ENCODE results near the gene BAHCC1. TPM values are rescaled to one million over a fixed set of nuclear protein-coding genes. Genes with fewer than 3 reads are reported as not detected.
A peak's percentile ranks its signal among the peaks of the same experiment; 100 is the strongest.

BAHCC1 gene
- total and polyA plus RNA-seq, 7 experiments from 2014 or later = 0.05 to 3.8 (median 0.68) TPM; not detected in 3

DNA sequence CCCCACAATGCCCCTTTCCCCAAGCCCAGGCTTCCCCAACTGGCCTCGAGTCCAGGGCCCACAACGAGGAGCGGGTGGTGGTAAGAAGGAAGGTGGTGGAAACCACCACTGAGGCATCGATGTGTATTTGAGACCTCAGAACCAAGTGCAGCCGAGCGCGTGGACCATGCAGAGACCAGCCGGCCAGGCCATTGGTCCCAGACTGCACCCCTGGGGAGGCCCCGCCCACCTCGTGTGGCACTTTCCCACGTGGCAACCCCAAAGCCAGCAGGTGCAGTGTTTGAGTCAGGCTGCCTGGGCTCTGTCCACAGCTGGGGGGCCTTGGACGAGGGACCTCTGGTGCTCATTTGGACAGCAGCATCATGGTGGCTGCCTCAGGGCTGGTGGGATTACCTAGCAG is 28.1 kb upstream of the BAHCC1 start:
- no peak overlapping the region for H3K4me3 ChIP-seq (ENCODE audit: low read length)
- ATAC-seq = no peak
- intact Hi-C loops (cut with micrococcal nuclease) = no loop called here
- H3K27ac Mint-ChIP-seq = no peak overlapping the region
- H3K27me3 ChIP-seq (ENCODE audit: control insufficient read depth in 2 of 2, insufficient read depth in 2 of 2, low read length in 2 of 2) = peaks cover 0 to 5% of the 10 kb centered on the region in 2 donors
- no peak overlapping the region for H3K27ac ChIP-seq (ENCODE audit: low read depth, low read length)
- no peaks in the 10 kb centered on the region for H3K36me3 Mint-ChIP-seq
- peaks cover 12% of the 10 kb centered on the region in 2 donors for H3K4me1 ChIP-seq (ENCODE audit: control insufficient read depth in 2 of 2, insufficient read depth in 2 of 2, low read length in 2 of 2)
- ChIA-PET CTCF (interaction anchor here (0.9 kb wide), 1 partner anchor 130 kb away, joined by 3 read pairs; no protein-coding TSS in a partner anchor), POLR2A (no interaction called here)
- no peaks in the 10 kb centered on the region for H3K9me3 ChIP-seq (ENCODE audit: control insufficient read depth in 2 of 3, low read length in 3 of 3)
- H3K9me3 Mint-ChIP-seq = peaks cover 0 to 2% (median 0%) of the 10 kb centered on the region in 11 donors
- H3K4me1 Mint-ChIP-seq = peaks cover 9 to 20% (median 14%) of the 10 kb centered on the region in 7 donors
- no peaks in the 10 kb centered on the region for H3K36me3 ChIP-seq (ENCODE audit: control insufficient read depth in 2 of 3, insufficient read depth in 3 of 3, low read length in 3 of 3)
- DNase-seq = no peak
- H3K27me3 Mint-ChIP-seq = peaks cover 31 to 52% (median 37%) of the 10 kb centered on the region in 5 donors
- H3K4me3 Mint-ChIP-seq = no peak overlapping the region

DNA sequence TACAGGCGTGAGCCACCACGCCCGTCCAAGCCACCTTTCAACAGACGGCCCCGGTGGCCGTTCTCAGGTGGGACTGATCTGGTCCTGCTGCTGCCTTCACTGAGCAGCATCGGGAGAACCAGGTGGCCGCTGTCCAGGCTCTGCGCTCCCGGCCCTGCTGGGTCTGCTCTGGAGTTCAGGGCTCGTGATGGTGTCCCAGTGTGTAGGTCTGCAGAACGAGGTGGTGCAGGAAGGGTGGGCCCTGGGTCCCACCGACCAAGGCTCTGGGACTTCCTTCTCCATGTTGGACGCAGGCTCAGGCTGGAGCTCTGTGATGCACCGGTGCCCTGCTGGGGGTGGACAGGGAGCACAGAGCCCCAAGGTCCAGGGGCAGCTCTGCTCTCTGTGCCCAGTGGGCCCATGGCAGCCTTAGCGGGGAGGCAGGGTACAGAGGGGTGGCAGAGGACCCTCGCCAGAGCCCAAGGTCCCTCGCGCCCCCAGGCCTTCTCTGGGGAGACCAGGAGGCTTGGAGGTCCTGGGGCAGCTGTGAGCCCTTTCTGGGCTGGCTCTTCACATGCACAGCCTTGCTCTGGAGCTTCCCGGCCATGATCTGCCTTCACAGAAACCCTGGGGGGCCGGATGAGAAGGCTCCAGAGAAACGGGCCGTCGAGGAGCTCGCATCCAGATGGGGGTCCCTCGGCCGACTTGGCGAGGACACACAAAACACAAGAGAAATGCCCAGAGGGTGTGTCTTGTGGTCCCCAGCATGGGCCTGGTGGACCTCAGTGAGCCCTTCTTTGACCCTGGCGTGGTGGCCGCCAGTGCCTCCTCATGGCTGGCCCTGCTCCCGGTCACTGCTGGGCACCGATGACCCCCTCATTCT is 26.9 kb upstream of the BAHCC1 start:
- Mint-ChIP-seq H3K4me3 (no peak overlapping the region), H3K36me3 (no peaks in the 10 kb centered on the region), H3K27ac (no peak overlapping the region), H3K4me1 (peaks cover 9 to 20% (median 14%) of the 10 kb centered on the region in 7 donors), H3K9me3 (peaks cover 0 to 2% (median 0%) of the 10 kb centered on the region in 11 donors), H3K27me3 (peaks cover 19 to 40% (median 25%) of the 10 kb centered on the region in 5 donors)
- no peaks in the 10 kb centered on the region for H3K9me3 ChIP-seq (ENCODE audit: control insufficient read depth in 2 of 3, low read length in 3 of 3)
- no peaks in the 10 kb centered on the region for H3K36me3 ChIP-seq (ENCODE audit: control insufficient read depth in 2 of 3, insufficient read depth in 3 of 3, low read length in 3 of 3)
- H3K27ac ChIP-seq (ENCODE audit: low read depth, low read length) = no peak overlapping the region
- ATAC-seq (no peak), DNase-seq (no peak)
- CTCF ChIA-PET = no interaction called here
- H3K27me3 ChIP-seq (ENCODE audit: control insufficient read depth in 2 of 2, insufficient read depth in 2 of 2, low read length in 2 of 2) = peaks cover 0 to 5% of the 10 kb centered on the region in 2 donors
- H3K4me1 ChIP-seq (ENCODE audit: control insufficient read depth in 2 of 2, insufficient read depth in 2 of 2, low read length in 2 of 2) = peaks cover 12% of the 10 kb centered on the region in 2 donors
- POLR2A ChIA-PET = interaction anchor here (1.0 kb wide), 1 partner anchor 9 kb away, joined by 5 read pairs; no protein-coding TSS in a partner anchor
- intact Hi-C loops (cut with micrococcal nuclease) = no loop called here
- H3K4me3 ChIP-seq (ENCODE audit: low read length) = no peak overlapping the region

- H3K4me1 Mint-ChIP-seq = peaks cover 5 to 16% (median 10%) of the 10 kb centered on the region in 7 donors
- intact Hi-C loops (cut with micrococcal nuclease) = no loop called here
- H3K27me3 ChIP-seq (ENCODE audit: control insufficient read depth in 2 of 2, insufficient read depth in 2 of 2, low read length in 2 of 2) = peaks cover 0 to 5% of the 10 kb centered on the region in 2 donors
- no peaks in the 10 kb centered on the region for H3K36me3 Mint-ChIP-seq
- H3K27ac Mint-ChIP-seq = no peak overlapping the region
- ATAC-seq (no peak), DNase-seq (no peak)
- ChIA-PET CTCF (no interaction called here), POLR2A (no interaction called here)
- H3K9me3 Mint-ChIP-seq = no peaks in the 10 kb centered on the region
- peaks cover 10% of the 10 kb centered on the region in 2 donors for H3K4me1 ChIP-seq (ENCODE audit: control insufficient read depth in 2 of 2, insufficient read depth in 2 of 2, low read length in 2 of 2)
- H3K4me3 Mint-ChIP-seq = no peak overlapping the region
- no peak overlapping the region for H3K4me3 ChIP-seq (ENCODE audit: low read length)
- H3K27me3 Mint-ChIP-seq = peaks cover 8 to 27% (median 11%) of the 10 kb centered on the region in 5 donors
- no peak overlapping the region for H3K27ac ChIP-seq (ENCODE audit: low read depth, low read length)
- no peaks in the 10 kb centered on the region for H3K9me3 ChIP-seq (ENCODE audit: control insufficient read depth in 2 of 3, low read length in 3 of 3)
- H3K36me3 ChIP-seq (ENCODE audit: control insufficient read depth in 2 of 3, insufficient read depth in 3 of 3, low read length in 3 of 3) = no peaks in the 10 kb centered on the region
Measured at GRCh38 chr17:81370294-81370693, 25.0 kb upstream of the BAHCC1 start.

- no peaks in the 10 kb centered on the region for H3K36me3 ChIP-seq (ENCODE audit: control insufficient read depth in 2 of 3, insufficient read depth in 3 of 3, low read length in 3 of 3)
- Mint-ChIP-seq H3K4me1 (peaks cover 0 to 4% (median 0%) of the 10 kb centered on the region in 7 donors), H3K27ac (no peak overlapping the region), H3K27me3 (peaks cover 0 to 24% (median 0%) of the 10 kb centered on the region in 5 donors), H3K4me3 (no peak overlapping the region), H3K36me3 (no peaks in the 10 kb centered on the region), H3K9me3 (no peaks in the 10 kb centered on the region)
- ATAC-seq = peak; percentile 69
- no peak for DNase-seq
- no peaks in the 10 kb centered on the region for H3K9me3 ChIP-seq (ENCODE audit: control insufficient read depth in 2 of 3, low read length in 3 of 3)
- no peak overlapping the region for H3K27ac ChIP-seq (ENCODE audit: low read depth, low read length)
- POLR2A ChIA-PET = no interaction called here
- intact Hi-C loops (cut with micrococcal nuclease) = no loop called here
- CTCF ChIA-PET = no interaction called here
- no peaks in the 10 kb centered on the region for H3K27me3 ChIP-seq (ENCODE audit: control insufficient read depth in 2 of 2, insufficient read depth in 2 of 2, low read length in 2 of 2)
- H3K4me1 ChIP-seq (ENCODE audit: control insufficient read depth in 2 of 2, insufficient read depth in 2 of 2, low read length in 2 of 2) = no peaks in the 10 kb centered on the region
- H3K4me3 ChIP-seq (ENCODE audit: low read length) = no peak overlapping the region
Measured at GRCh38 chr17:81371910-81372760, 23.1 kb upstream of the BAHCC1 start.

DNA sequence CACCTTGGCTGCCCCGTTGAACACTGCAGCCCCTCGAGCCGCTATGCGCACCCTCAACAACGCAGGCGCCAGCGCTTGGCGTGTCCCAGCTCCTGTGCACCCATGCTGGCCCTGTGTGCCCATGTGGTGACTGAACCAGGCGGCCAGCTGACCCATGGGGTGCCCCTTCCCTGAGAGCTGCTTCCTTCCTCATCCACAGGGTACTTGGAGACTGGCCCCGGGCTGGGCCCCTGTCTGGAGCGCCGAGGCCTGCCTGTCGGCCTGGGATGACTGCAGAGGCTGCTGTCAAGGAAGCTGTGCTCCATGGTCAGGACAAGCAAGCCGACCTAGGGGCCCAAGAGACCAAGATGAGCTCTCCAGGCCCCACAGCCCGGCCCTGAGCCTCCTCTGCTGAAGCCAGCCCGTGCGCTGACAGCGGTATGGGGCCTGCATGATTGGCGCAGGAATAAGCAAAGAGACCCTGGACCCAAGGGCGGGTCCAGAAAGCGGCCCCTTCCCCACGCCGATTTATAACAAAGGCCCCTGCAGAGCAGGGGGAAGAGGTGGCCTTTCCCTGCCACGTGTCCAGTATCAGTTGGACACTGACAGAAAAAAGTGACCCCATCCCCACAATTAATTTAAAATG is 21.6 kb upstream of the BAHCC1 start:
- Mint-ChIP-seq H3K9me3 (no peaks in the 10 kb centered on the region), H3K4me1 (peaks cover 0 to 4% (median 0%) of the 10 kb centered on the region in 7 donors), H3K4me3 (no peak overlapping the region), H3K36me3 (no peaks in the 10 kb centered on the region), H3K27me3 (peaks cover 0 to 13% (median 0%) of the 10 kb centered on the region in 5 donors), H3K27ac (no peak overlapping the region)
- Histone ChIP-seq H3K27ac (ENCODE audit: low read depth, low read length) (no peak overlapping the region), H3K4me1 (ENCODE audit: control insufficient read depth in 2 of 2, insufficient read depth in 2 of 2, low read length in 2 of 2) (no peaks in the 10 kb centered on the region), H3K9me3 (ENCODE audit: control insufficient read depth in 2 of 3, low read length in 3 of 3) (no peaks in the 10 kb centered on the region), H3K36me3 (ENCODE audit: control insufficient read depth in 2 of 3, insufficient read depth in 3 of 3, low read length in 3 of 3) (no peaks in the 10 kb centered on the region), H3K4me3 (ENCODE audit: low read length) (no peak overlapping the region), H3K27me3 (ENCODE audit: control insufficient read depth in 2 of 2, insufficient read depth in 2 of 2, low read length in 2 of 2) (no peaks in the 10 kb centered on the region)
- DNase-seq (no peak), ATAC-seq (no peak)
- ChIA-PET POLR2A (no interaction called here), CTCF (no interaction called here)
- intact Hi-C loops (cut with micrococcal nuclease) = no loop called here

- intact Hi-C loops (cut with micrococcal nuclease) = no loop called here
- CTCF ChIA-PET = no interaction called here
Measured at GRCh38 chr17:81374890-81375289, 20.4 kb upstream of the BAHCC1 start.

More at GRCh38 chr17:81374890-81375289, 20.4 kb upstream of the BAHCC1 start:
- Histone ChIP-seq H3K4me1 (ENCODE audit: control insufficient read depth in 2 of 2, insufficient read depth in 2 of 2, low read length in 2 of 2) (no peaks in the 10 kb centered on the region), H3K36me3 (ENCODE audit: control insufficient read depth in 2 of 3, insufficient read depth in 3 of 3, low read length in 3 of 3) (no peaks in the 10 kb centered on the region), H3K4me3 (ENCODE audit: low read length) (no peak overlapping the region), H3K27ac (ENCODE audit: low read depth, low read length) (no peak overlapping the region), H3K9me3 (ENCODE audit: control insufficient read depth in 2 of 3, low read length in 3 of 3) (no peaks in the 10 kb centered on the region), H3K27me3 (ENCODE audit: control insufficient read depth in 2 of 2, insufficient read depth in 2 of 2, low read length in 2 of 2) (no peaks in the 10 kb centered on the region)
- Mint-ChIP-seq H3K4me1 (peaks cover 0 to 4% (median 0%) of the 10 kb centered on the region in 7 donors), H3K27me3 (peaks cover 0 to 7% (median 0%) of the 10 kb centered on the region in 5 donors), H3K27ac (no peak overlapping the region), H3K9me3 (no peaks in the 10 kb centered on the region), H3K36me3 (no peaks in the 10 kb centered on the region), H3K4me3 (no peak overlapping the region)
- POLR2A ChIA-PET = no interaction called here
- ATAC-seq = no peak
- DNase-seq = no peak
